SJSA1 (cell line): Measurements from ENCODE around the gene KLHL1. TPM values are rescaled to one million over a fixed set of nuclear protein-coding genes. Genes with fewer than 3 reads are reported as not detected.

Experiments used
- DNase-seq, 2 experiments: peaks; one replicate each; pipeline ENCODE4 v3.0.0-alpha.2; 2015 to 2020; ENCODE audit warnings: low spot score in 2 of 2, low read depth in 1 of 2
- H3K27ac ChIP-seq: fragments of 250-450 bp; sonication (Bioruptor Pico); 2 replicates; pipeline ENCODE4 v1.5.1; 2020; ENCODE audit warnings: mild to moderate bottlenecking, moderate library complexity
- H3K27me3 ChIP-seq: fragments of 250-450 bp; sonication (Bioruptor Pico); replicated peaks from 2 replicates; pipeline ENCODE4 v1.5.1; 2020; ENCODE audit warnings: mild to moderate bottlenecking, moderate library complexity
- H3K36me3 ChIP-seq: fragments of 250-450 bp; sonication (Bioruptor Pico); 2 replicates; pipeline ENCODE4 v1.5.1; 2020; ENCODE audit warnings: mild to moderate bottlenecking
- H3K4me1 ChIP-seq: fragments of 250-450 bp; sonication (Bioruptor Pico); replicated peaks from 2 replicates; pipeline ENCODE4 v1.6.1; 2021; ENCODE audit warnings: mild to moderate bottlenecking
- H3K4me3 ChIP-seq: fragments of 250-450 bp; sonication (Bioruptor Pico); 2 replicates; pipeline ENCODE4 v1.5.1; 2020; ENCODE audit warnings: mild to moderate bottlenecking
- H3K9me3 ChIP-seq: fragments of 250-450 bp; sonication (Bioruptor Pico); replicated peaks from 2 replicates; pipeline ENCODE4 v1.5.1; 2020; ENCODE audit warnings: mild to moderate bottlenecking
- total RNA-seq: library from RNA; depleted of rRNA; stranded (reverse); fragments of >200 nt; shearing (Covaris generic); gene quantifications from 2 replicates; pipeline ENCODE4 v1.2.3, GENCODE V29; 2014

Gene KLHL1
- total RNA-seq, 1 experiment from 2014 or later = not detected

DNA sequence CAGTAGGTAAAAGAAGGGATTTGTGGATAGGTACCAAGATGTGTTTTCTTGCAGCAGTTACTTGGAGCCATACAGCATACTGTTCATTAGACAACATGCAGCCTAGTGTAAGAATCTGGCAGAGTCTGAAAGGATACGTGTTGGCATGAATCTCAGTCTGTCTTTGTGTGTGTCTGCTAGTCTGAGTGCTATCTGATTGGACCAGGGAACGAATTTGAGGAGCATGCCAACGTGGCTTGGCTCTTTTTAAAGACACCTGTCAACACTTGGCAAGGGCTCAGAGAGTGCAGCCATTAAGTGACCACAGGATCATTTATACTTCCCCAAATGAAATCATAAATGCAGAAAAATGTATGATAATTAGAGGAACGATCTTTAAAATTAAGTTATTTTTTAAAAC lies 28.2 kb downstream of the KLHL1 start:
- H3K9me3 ChIP-seq = no peaks in the 10 kb centered on the region
- H3K27me3 ChIP-seq = no peaks in the 10 kb centered on the region
- no peak overlapping the region for H3K4me3 ChIP-seq
- no peak overlapping the region for H3K27ac ChIP-seq
- DNase-seq = no peak
- H3K4me1 ChIP-seq = no peaks in the 10 kb centered on the region
- no peaks in the 10 kb centered on the region for H3K36me3 ChIP-seq

DNA sequence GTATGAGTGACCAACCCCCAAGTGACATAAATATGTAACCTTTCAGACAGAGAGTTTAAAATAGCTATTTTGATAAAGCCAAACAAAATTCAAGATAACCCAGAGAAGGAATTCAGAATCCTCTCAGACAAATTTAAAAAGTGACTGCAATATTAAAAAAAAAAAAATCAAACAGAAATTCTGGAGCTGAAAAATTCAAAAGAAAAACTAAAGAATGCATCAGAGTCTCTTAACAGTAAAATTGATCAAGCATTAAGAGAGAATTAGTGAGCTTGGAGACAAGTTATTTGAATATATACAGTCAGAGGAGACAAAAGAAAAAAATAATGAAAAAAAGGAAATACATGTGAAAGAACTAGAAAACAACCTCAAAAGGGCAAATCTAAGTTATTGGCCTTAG lies 53.7 kb downstream of the KLHL1 start:
- no peak for DNase-seq

DNA sequence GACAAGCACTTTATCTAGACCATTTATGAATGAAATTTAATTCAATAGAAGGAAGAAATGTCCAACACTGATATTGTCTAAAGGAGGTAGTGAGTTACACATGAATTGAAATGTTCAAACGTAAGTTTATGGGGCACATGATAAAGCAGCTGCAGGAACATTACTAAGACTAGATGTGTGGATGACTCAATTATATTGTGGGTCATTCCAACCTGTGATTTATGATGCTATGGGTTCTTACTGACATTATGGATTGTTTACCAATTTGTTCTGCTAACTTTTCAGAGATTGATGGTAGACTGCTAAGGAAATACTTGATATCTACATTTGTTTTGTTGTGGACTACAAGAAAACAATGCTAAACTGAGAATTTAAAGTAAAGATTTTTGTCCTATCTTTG lies 56.7 kb downstream of the KLHL1 start:
- no peak for DNase-seq
- Histone ChIP-seq H3K4me3 (no peak overlapping the region), H3K9me3 (no peaks in the 10 kb centered on the region; the same call in 1 of the 2 replicates), H3K27ac (no peak overlapping the region), H3K4me1 (no peaks in the 10 kb centered on the region), H3K36me3 (no peaks in the 10 kb centered on the region), H3K27me3 (no peaks in the 10 kb centered on the region)

More for the DNA sequence above, 53.7 kb downstream of the KLHL1 start:
- no peaks in the 10 kb centered on the region; the same call in 1 of the 2 replicates for H3K9me3 ChIP-seq
- no peak overlapping the region for H3K27ac ChIP-seq
- no peaks in the 10 kb centered on the region for H3K27me3 ChIP-seq
- H3K4me1 ChIP-seq = no peaks in the 10 kb centered on the region
- H3K36me3 ChIP-seq = no peaks in the 10 kb centered on the region
- H3K4me3 ChIP-seq = no peak overlapping the region

DNA sequence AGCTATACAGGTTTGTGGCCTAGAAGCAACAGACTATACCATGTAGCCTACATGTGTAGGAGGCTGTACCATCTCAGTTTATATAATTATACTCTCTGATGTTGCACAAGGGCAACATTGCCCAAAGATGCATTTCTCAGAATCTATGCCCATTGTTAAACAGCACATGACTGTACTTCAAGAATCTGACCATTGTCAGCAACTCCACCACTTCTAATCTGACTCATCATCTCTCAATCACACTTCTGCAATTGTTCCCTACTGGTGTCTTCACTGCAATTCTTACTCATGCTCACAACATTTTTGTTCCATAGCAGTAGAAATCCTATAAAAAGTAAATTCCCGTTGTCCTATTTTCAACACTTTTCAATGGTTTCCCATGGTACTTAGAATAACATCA lies 64.6 kb downstream of the KLHL1 start:
- Histone ChIP-seq H3K4me3 (no peak overlapping the region), H3K4me1 (no peaks in the 10 kb centered on the region), H3K36me3 (no peaks in the 10 kb centered on the region), H3K27ac (no peak overlapping the region), H3K9me3 (no peaks in the 10 kb centered on the region; the same call in 1 of the 2 replicates), H3K27me3 (no peaks in the 10 kb centered on the region)
- no peak for DNase-seq

DNA sequence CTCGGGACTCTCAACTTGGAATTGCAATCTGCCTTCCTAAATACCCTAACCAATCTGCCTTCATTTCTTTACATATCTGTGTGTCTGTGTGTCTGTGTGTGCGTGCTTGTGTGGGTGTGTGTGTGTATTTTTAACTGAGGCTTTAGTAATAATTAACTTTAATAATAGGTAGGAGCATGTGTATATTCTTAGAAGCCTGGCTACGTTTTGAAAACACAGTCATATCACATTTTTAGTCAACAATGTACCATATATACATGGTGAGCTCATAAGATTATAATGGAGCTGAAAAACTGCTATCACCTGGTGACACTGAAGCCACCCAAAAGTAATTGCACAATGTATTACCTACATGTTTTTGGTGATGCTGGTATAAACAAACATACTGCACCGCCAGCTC lies 66.1 kb downstream of the KLHL1 start:
- Histone ChIP-seq H3K9me3 (no peaks in the 10 kb centered on the region; the same call in 1 of the 2 replicates), H3K27ac (no peak overlapping the region), H3K36me3 (no peaks in the 10 kb centered on the region), H3K4me1 (no peaks in the 10 kb centered on the region), H3K4me3 (no peak overlapping the region), H3K27me3 (no peaks in the 10 kb centered on the region)
- DNase-seq = no peak

DNA sequence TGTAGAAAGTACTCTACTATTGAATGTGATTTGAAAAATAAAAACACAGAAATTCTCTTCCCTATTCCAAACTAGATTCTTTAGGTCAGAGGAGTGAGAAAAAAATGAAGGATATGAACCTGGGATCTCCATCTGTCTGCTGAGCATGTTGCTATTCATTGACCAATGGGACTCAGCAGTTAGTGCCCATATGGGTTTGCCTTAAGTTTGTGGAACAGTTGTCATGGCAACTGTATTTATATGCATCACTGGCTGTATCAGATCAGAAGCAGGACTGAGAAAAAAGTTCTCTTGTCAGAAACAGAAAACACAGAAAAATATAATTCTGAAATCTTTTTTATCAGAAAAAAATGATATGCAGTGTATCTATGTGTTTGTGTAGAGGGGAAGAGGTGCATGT lies 74.0 kb downstream of the KLHL1 start:
- Histone ChIP-seq H3K36me3 (no peaks in the 10 kb centered on the region), H3K4me3 (no peak overlapping the region), H3K27ac (no peak overlapping the region), H3K27me3 (no peaks in the 10 kb centered on the region), H3K4me1 (no peaks in the 10 kb centered on the region), H3K9me3 (no peaks in the 10 kb centered on the region)
- DNase-seq = no peak

DNA sequence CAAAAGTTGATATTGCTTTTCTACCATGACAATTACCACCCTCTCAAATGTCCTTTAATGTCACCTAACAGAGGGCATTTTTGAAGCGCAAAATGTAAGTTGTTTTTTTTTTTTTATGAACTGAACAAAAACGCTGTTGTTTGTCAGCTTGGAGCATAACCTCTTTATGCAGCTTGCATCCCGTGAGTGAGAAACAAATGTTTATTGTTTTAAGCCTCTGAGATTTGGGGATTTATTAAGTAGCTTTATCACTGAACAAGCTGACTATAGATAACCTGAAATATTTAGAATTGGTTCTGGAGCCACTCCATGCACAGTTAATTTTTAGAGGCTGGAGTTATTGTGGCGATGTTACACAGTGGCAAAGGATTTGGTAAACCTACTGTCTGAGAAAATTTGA lies 80.7 kb downstream of the KLHL1 start:
- H3K4me3 ChIP-seq = no peak overlapping the region
- no peaks in the 10 kb centered on the region for H3K9me3 ChIP-seq
- DNase-seq = no peak
- no peaks in the 10 kb centered on the region for H3K27me3 ChIP-seq
- no peak overlapping the region for H3K27ac ChIP-seq
- H3K36me3 ChIP-seq = no peaks in the 10 kb centered on the region
- no peaks in the 10 kb centered on the region for H3K4me1 ChIP-seq

DNA sequence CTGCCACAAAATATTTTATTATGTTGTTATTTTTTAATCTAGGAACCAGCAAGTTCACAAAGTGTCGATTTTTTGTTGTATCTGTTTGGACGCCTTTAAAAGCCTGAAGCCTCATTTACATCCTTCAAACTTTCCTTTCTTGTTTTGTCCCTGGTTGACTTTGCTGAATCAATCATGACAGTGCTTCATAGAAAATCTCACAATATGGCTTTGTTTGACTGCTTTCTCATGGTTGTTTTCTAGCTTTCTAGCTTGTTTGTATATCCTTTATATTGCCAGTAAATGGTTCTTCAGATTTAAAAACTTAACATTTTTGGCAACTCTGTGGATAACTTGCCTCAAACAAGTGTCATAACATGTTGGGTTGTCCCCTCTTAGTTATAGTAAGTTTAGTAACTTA lies 84.7 kb downstream of the KLHL1 start:
- Histone ChIP-seq H3K36me3 (no peaks in the 10 kb centered on the region), H3K4me3 (no peak overlapping the region), H3K9me3 (no peaks in the 10 kb centered on the region), H3K4me1 (no peaks in the 10 kb centered on the region), H3K27me3 (no peaks in the 10 kb centered on the region), H3K27ac (no peak overlapping the region)
- no peak for DNase-seq

DNA sequence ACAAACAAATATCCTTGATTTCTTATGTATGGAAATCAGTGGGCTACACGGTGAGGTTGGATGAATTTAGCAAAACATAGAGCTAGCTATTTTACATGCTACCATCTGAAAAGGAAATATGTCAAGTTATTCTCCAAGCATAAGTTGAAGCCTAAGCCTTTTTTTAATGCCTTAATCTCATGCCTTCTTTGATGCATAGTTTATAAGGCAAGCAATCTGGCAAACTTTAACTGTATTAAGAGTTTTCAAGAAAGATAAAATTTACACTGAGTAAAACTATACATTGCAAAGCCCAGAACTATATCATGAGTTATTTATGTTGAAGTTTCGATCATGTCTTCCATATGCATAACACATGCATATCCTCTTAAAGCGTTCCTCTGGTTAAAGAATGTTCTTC lies 85.6 kb downstream of the KLHL1 start:
- H3K4me1 ChIP-seq = no peaks in the 10 kb centered on the region
- H3K36me3 ChIP-seq = no peaks in the 10 kb centered on the region
- no peak overlapping the region for H3K27ac ChIP-seq
- no peaks in the 10 kb centered on the region for H3K9me3 ChIP-seq
- no peaks in the 10 kb centered on the region for H3K27me3 ChIP-seq
- no peak overlapping the region for H3K4me3 ChIP-seq
- DNase-seq = no peak

DNA sequence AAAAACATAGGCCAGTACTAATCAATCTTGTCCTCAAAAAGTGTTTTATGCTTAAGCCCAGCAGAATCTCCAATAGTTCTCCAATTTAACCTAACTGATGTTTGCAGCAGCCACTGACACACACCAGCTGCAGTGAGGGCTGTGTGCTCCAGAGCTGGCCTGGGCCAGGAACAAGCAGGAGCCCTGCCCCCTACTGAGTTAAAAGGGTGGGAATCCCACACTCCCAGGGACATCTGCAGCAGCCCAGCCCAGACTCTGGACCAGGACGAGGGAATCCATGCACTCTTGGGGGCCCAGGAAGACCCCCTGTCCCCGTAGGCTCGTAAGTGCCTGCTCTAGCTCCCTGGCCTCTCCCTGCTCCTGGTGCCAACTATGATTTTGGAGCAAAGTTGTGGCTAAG lies 92.1 kb downstream of the KLHL1 start:
- H3K4me1 ChIP-seq = no peaks in the 10 kb centered on the region
- H3K36me3 ChIP-seq = no peaks in the 10 kb centered on the region
- no peaks in the 10 kb centered on the region for H3K9me3 ChIP-seq
- DNase-seq = no peak
- no peak overlapping the region for H3K4me3 ChIP-seq
- no peak overlapping the region for H3K27ac ChIP-seq
- H3K27me3 ChIP-seq = no peaks in the 10 kb centered on the region

DNA sequence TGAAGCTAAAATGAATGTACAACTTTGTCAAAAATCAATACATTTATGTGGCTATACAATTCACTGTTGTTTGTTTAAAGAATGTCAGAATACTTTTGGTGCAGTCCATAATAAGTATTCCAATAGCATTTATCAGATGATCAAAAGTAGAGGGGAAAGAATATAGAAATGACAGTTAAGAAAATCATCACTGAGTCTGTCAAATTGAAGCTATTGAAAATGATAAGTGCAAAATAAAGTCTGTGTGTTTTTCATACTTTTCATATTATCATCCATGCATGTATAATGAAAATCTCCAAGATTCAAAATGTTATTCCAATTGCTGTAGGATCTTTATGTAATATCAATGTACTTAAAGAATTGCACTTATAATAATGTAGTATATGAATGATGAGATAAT lies 93.9 kb downstream of the KLHL1 start:
- no peak overlapping the region for H3K4me3 ChIP-seq
- no peaks in the 10 kb centered on the region for H3K9me3 ChIP-seq
- DNase-seq = no peak
- H3K27me3 ChIP-seq = no peaks in the 10 kb centered on the region
- H3K36me3 ChIP-seq = no peaks in the 10 kb centered on the region
- H3K27ac ChIP-seq = no peak overlapping the region
- no peaks in the 10 kb centered on the region for H3K4me1 ChIP-seq

DNA sequence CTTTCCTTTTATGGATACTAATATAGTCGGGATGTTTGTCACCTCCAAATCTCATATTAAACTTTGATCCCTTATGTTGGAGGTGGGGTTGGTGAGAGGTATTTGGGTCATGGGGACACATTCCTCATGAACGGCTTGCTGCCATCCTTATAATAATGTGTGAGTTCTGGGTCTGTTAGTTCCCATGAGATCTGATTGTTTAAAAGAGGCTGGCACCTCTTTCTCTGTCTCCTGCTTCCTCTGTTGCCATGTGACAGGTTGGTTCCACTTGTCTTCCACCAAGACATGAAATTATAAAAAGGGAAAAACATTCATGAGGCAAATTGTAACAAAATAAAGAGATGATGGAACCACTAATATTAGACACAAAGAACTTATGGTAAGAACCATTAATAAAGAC lies 108.4 kb downstream of the KLHL1 start:
- Histone ChIP-seq H3K36me3 (no peaks in the 10 kb centered on the region), H3K4me3 (no peak overlapping the region), H3K4me1 (no peaks in the 10 kb centered on the region), H3K27ac (no peak overlapping the region), H3K9me3 (no peaks in the 10 kb centered on the region), H3K27me3 (no peaks in the 10 kb centered on the region)
- no peak for DNase-seq

DNA sequence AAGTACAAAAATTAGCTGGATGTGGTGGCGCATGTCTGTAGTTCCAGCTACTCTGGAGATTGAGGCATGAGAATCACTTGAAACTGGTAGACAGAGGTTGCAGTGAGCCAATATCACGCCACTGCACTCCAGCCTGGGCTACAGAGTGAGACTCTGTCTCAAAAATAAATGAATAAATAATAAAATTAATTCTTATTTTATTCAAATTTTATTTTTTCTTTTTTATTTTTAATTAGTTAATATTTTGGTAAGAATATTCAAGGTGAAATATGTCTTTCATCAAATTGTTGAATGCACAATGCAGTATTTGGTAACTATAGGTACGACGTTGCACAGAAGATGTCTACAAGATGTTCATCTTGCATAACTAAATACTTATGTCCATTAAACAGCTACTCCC lies 111.2 kb downstream of the KLHL1 start:
- H3K27me3 ChIP-seq = no peaks in the 10 kb centered on the region
- H3K4me3 ChIP-seq = no peak overlapping the region
- H3K4me1 ChIP-seq = no peaks in the 10 kb centered on the region
- H3K27ac ChIP-seq = no peak overlapping the region
- no peak for DNase-seq
- no peaks in the 10 kb centered on the region for H3K36me3 ChIP-seq
- no peaks in the 10 kb centered on the region for H3K9me3 ChIP-seq

DNA sequence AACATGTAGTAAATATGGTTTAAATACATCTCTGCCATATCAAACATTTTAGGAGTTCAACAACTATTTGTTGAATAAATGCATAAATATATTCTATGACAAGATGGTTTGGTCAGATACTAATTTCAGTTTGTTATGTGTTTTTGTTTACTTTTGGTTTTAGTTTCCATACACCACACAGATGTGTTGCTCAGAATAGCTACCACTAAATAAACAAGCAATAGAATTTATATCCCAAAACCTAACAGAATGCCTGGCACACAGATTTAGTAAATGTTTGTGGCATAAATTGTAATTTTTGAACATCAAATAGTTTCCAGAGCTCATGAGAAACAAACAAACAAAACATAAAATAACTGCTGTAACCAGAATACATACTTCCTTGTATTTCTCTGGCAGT lies 127.5 kb downstream of the KLHL1 start:
- H3K36me3 ChIP-seq = no peaks in the 10 kb centered on the region
- peaks cover 5% of the 10 kb centered on the region; the same call in 1 of the 2 replicates for H3K9me3 ChIP-seq
- H3K27ac ChIP-seq = no peak overlapping the region
- no peak for DNase-seq
- H3K4me3 ChIP-seq = no peak overlapping the region
- H3K4me1 ChIP-seq = no peaks in the 10 kb centered on the region
- no peaks in the 10 kb centered on the region for H3K27me3 ChIP-seq

DNA sequence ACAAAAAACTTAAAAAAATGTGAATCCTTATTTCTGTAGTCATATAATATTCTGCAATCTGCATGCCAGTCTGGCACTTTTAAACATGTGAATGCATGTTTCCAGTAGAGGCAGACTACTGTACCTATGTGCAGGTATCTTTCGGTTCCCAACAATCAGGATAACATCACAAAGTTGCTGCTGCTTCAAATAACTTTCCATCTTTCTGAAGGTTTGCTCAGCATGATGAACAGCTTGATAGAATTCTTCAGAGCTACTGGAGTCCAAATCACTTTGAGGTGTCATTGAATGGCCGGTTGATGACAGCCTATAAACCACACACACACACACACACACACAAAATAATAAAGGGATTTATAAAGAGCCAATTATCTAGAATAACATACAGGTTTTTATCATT lies 132.8 kb downstream of the KLHL1 start:
- H3K4me1 ChIP-seq = no peaks in the 10 kb centered on the region
- H3K4me3 ChIP-seq = no peak overlapping the region
- no peak overlapping the region for H3K27ac ChIP-seq
- H3K27me3 ChIP-seq = no peaks in the 10 kb centered on the region
- peaks cover 5% of the 10 kb centered on the region; the same call in 1 of the 2 replicates for H3K9me3 ChIP-seq
- no peak for DNase-seq
- H3K36me3 ChIP-seq = no peaks in the 10 kb centered on the region
